HG02623 (cell line): ENCODE data around the gene POLL.
"Not testable (repeated sequence)": the region's sequence is repeated elsewhere in the genome, so short reads cannot be mapped to it uniquely, and the experiment has no call there.

ENCODE experiments used
- ATAC-seq: cut with Tn5 transposase; IDR thresholded peaks from one replicate; pipeline ENCODE4 v1.9.1; 2021; ENCODE audit warnings: moderate library complexity; ENCODE audit not compliant: unreplicated experiment

POLL gene

GRCh38 chr10:101612086-101612485 lies 24.0 kb upstream of the POLL start:
- no peak for ATAC-seq

- ATAC-seq: no peak
Observed at GRCh38 chr10:101611096-101611905, 23.2 kb upstream of the POLL start.

- ATAC-seq: no peak
Observed at GRCh38 chr10:101609481-101609880, 21.4 kb upstream of the POLL start.

DNA sequence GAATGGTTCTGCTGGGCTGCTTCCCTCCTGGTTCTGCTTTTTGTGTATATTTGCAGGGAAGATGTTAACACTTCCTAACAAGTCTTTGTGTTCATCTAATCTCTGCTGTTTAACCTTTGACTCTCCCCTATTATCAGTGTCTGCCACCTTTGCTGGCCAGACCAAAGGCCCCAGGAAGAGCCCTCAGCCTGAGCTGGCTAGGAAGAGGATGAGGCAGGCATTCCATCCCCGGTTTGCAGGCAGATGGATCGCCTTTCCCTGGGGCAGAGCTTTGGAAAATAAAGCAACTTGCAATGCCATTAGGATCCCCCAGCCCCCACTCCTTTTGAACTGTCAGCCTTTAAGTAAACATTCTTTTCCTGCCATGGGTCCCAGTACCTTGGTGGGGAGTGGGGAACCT lies 19.1 kb upstream of the POLL start:
- no peak for ATAC-seq

DNA sequence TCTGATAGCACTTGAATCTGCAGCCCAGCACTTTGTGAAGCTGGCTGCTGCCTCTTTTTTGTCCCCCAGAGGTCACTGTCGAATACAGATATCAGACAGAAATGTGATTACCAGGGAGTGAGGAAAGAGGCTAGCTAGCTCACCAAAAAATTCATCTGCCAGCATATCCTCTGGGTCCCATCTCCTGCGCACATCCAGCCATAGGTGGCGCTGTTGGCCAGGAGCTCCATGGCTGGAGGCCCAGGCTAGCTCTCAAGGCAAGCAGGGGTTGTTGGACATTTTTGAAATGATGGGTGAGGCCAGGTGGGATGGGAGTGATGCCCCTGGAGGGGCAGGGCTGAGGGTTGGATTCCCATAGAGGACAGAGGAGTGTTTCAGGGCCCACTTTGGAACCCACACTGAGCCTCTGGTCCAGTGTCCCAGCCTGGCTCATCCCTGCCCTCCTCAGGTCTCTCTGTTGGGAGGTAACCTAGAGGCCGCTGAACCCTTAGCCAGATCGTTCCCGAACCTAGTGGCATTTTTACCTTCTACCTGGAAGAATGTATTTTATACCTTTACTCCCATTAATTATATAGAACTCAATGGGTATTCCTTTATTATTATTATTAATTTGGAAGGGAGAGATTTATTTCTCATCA lies 14.8 kb upstream of the POLL start:
- ATAC-seq: no peak

- no peak for ATAC-seq
Observed at GRCh38 chr10:101601541-101601940, 13.5 kb upstream of the POLL start.

DNA sequence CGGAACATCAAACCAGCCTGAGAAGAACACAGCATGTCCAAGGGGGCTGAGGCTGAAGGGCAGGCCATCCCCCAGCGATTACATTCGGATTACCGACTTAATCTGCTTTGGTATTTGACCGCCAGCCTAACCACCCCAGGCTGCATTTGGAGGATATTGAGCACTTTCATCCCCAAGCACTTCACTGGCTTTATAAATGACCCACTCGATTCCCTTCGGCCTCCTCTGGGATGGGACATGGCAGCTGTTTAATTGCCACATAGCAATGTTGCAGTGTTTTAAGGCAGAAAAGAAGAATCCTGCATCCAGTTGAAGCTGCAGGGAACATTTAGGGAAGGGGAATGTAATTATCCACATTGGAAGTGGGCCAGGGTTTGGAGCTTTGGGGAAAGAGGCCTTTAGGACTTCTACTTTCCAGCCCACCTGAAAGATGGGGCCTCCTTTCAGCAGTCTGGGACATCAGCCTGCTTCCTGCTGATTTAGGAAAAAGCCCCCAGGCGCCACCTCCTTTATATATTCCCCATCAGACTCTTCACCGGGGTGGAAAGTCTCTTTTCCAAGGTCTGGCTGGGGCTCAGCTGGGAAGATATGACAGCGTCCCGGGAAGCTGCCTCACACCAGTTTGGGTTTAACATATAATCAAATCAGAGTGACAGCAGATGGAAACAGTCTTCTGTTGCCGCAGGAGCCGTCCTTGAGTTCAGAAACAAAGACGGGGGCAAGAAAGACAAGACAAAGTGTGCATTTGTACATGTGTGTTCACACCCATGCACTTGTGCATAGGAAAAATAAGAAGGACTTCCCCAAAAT lies 9.2 kb upstream of the POLL start:
- no peak for ATAC-seq

DNA sequence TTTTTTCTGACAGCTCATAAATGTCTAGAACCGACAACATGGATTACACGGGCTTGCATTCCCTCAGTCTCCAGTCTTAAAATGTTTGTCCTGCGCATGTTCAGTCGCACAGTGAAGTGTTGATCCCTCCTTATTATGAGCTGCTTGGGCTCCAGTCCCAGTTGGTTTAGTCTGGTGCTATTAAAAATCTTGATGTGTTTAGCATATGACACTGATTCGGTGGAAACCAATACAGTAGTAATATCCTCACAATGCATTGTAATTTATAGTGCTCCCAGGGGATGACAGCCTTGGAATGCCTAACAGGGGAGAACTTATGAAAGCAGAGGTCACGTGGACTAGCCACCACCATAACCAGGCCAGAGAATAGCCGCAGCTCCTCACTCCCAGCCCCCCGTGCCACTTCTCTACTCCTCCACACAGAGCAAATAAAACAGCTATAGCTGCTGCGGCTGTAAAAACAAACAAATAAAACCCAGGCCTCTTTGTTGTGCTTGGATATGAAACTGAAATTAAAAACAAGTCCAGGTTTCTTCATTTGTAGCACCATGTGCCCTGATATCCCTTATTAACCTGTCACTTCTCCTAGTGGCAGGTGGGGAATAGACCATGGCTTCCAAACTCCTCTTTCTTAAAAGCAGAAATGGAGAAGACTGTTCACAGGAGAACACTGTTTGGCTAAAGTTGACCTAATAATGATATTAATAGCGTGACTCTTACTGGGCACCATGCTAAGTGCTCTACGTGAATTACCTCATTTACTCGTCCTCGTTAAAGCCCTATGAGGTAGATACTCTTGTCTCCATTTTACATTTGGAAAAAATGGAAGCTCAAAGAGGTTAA lies 7.8 kb upstream of the POLL start:
- no peak for ATAC-seq

GRCh38 chr10:101593331-101593730 lies 5.3 kb upstream of the POLL start:
- not testable (repeated sequence) for ATAC-seq

GRCh38 chr10:101588879-101589278 lies 822 bp upstream of the POLL start:
- no peak for ATAC-seq

GRCh38 chr10:101585841-101586240 lies 2.2 kb downstream of the POLL start:
- ATAC-seq: no peak

- no peak for ATAC-seq
Observed at GRCh38 chr10:101580486-101581399, 7.3 kb downstream of the POLL start.

- no peak for ATAC-seq
Observed at GRCh38 chr10:101579516-101579870, 8.6 kb downstream of the POLL start.

GRCh38 chr10:101578803-101579515 lies 9.1 kb downstream of the POLL start:
- ATAC-seq: no peak

DNA sequence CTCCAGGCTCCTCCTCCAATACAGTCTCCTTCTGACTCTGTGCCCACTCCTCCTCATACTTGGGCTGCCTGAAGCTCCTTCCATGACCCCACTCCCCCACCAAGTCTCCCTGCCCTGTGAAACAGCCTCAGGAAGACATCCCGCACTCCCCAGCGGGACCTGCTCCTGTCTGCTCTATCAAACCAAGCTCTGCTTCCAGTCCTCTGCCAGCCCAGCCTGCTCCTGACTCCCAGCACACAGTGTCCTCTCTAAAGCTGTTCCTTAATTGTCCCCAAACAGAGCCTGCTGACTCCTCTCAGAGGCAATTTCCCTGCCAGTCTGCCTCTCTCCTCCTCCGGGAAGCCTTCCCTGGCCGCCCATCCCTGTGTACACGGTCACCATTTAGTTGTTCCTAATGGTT lies 9.9 kb downstream of the POLL start:
- no peak for ATAC-seq

- no peak for ATAC-seq
Observed at GRCh38 chr10:101577121-101577871, 10.8 kb downstream of the POLL start.

GRCh38 chr10:101576211-101576863 lies 11.7 kb downstream of the POLL start:
- no peak for ATAC-seq

DNA sequence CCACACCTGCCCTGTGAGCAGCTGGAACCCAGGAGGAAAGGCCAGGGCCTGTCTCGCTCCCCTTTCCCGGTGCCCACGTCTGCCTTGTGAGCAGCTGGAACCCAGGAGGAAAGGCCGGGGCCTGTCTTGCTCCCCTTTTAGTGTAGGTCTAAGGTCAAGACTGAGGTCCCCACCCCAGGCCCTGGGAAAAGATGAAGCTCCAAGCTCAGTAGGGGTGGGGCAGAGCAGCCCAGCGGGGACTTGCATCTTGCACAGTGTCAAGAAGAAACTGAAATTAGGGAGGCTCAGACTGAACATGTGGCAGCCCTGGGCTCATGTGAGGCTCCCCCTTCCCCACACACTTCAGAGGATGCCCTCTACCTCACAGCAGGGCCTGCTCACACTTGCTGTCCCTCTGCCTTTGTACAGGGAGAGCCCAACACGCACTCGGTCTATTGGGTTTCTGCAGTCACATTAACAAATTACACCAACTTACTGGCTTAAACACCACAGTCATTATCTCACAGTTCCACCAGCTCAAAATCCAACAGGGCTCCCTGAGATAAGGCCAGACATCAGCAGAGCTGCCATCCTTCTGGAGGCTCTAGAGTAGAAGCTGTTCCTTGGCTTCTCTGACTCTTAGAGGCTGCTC lies 12.4 kb downstream of the POLL start:
- no peak for ATAC-seq
